Mesothelial cell of epicardium (in vitro differentiated cells): Measurements from ENCODE around the gene CDK6. TPM values are rescaled to one million over a fixed set of nuclear protein-coding genes. Genes with fewer than 3 reads are reported as not detected.

Experiments used
- DNase-seq, 2 experiments: peaks; one replicate each; pipeline ENCODE4 v3.0.0; 2021; ENCODE audit warnings: low spot score in 2 of 2; ENCODE audit not compliant: unreplicated experiment in 2 of 2
- H3K27ac Mint-ChIP-seq: 2 replicates; pipeline ENCODE4 v1.8.0; 2021; ENCODE audit warnings: mixed read lengths
- H3K27me3 Mint-ChIP-seq: 2 replicates; pipeline ENCODE4 v1.8.0; 2021; ENCODE audit warnings: low read depth, mixed read lengths
- H3K36me3 Mint-ChIP-seq: 2 replicates; pipeline ENCODE4 v1.8.0; 2021; ENCODE audit warnings: mixed read lengths
- H3K4me1 Mint-ChIP-seq: 2 replicates; pipeline ENCODE4 v1.8.0; 2021; ENCODE audit warnings: mixed read lengths
- H3K4me3 Mint-ChIP-seq: 2 replicates; pipeline ENCODE4 v1.8.0; 2021; ENCODE audit warnings: mild to moderate bottlenecking, moderate library complexity, mixed read lengths
- H3K9me3 Mint-ChIP-seq: 2 replicates; pipeline ENCODE4 v1.8.0; 2021; ENCODE audit warnings: mixed read lengths
- CTCF ChIP-seq: fragments of 200-600 bp; sonication (generic); IDR thresholded peaks from one replicate; pipeline ENCODE4 v1.5.0; 2021; ENCODE audit warnings: antibody characterized with exemption; ENCODE audit not compliant: unreplicated experiment
- total RNA-seq: library from RNA; stranded (reverse); gene quantifications from 3 replicates; pipeline ENCODE4 v1.2.1, GENCODE V29; 2021

CDK6 gene
- total RNA-seq, 1 donor from 2014 or later, result 138 TPM

GRCh38 chr7:92851732-92852131, 15.4 kb upstream of the CDK6 start:
- H3K9me3 Mint-ChIP-seq, result no peaks in the 10 kb centered on the region
- no peaks in the 10 kb centered on the region for H3K27me3 Mint-ChIP-seq
- no peak overlapping the region for H3K4me3 Mint-ChIP-seq
- H3K4me1 Mint-ChIP-seq, result peaks cover 9% of the 10 kb centered on the region
- H3K27ac Mint-ChIP-seq, result no peak overlapping the region
- TF ChIP-seq CTCF, result no peak
- H3K36me3 Mint-ChIP-seq, result no peaks in the 10 kb centered on the region
- DNase-seq, result no peak

GRCh38 chr7:92850516-92850915, 14.1 kb upstream of the CDK6 start:
- Mint-ChIP-seq H3K36me3 (no peaks in the 10 kb centered on the region), H3K9me3 (no peaks in the 10 kb centered on the region), H3K4me3 (no peak overlapping the region), H3K4me1 (peaks cover 9% of the 10 kb centered on the region), H3K27ac (no peak overlapping the region), H3K27me3 (no peaks in the 10 kb centered on the region)
- no peak for DNase-seq
- TF ChIP-seq CTCF, result no peak

GRCh38 chr7:92849322-92849721, 12.9 kb upstream of the CDK6 start:
- H3K9me3 Mint-ChIP-seq, result no peaks in the 10 kb centered on the region
- H3K4me3 Mint-ChIP-seq, result no peak overlapping the region

GRCh38 chr7:92848851-92849250, 12.5 kb upstream of the CDK6 start:
- Mint-ChIP-seq H3K36me3 (no peaks in the 10 kb centered on the region), H3K27me3 (no peaks in the 10 kb centered on the region), H3K27ac (no peak overlapping the region), H3K9me3 (peaks cover 2% of the 10 kb centered on the region), H3K4me1 (no peaks in the 10 kb centered on the region), H3K4me3 (no peak overlapping the region)
- no peak for TF ChIP-seq CTCF
- DNase-seq, result no peak

More at GRCh38 chr7:92849322-92849721, 12.9 kb upstream of the CDK6 start:
- Mint-ChIP-seq H3K27me3 (no peaks in the 10 kb centered on the region), H3K27ac (no peak overlapping the region), H3K4me1 (peaks cover under 1% of the 10 kb centered on the region), H3K36me3 (no peaks in the 10 kb centered on the region)
- no peak for DNase-seq
- no peak for TF ChIP-seq CTCF

GRCh38 chr7:92848441-92848840, 12.1 kb upstream of the CDK6 start:
- H3K9me3 Mint-ChIP-seq, result peaks cover 4% of the 10 kb centered on the region
- no peak for DNase-seq
- no peak for TF ChIP-seq CTCF
- H3K4me1 Mint-ChIP-seq, result no peaks in the 10 kb centered on the region
- no peaks in the 10 kb centered on the region for H3K36me3 Mint-ChIP-seq
- H3K27me3 Mint-ChIP-seq, result no peaks in the 10 kb centered on the region
- H3K4me3 Mint-ChIP-seq, result no peak overlapping the region
- no peak overlapping the region for H3K27ac Mint-ChIP-seq

GRCh38 chr7:92847305-92847704, 10.9 kb upstream of the CDK6 start:
- DNase-seq, result no peak
- no peak for TF ChIP-seq CTCF
- no peak overlapping the region for H3K27ac Mint-ChIP-seq
- peaks cover 4% of the 10 kb centered on the region for H3K9me3 Mint-ChIP-seq
- no peak overlapping the region for H3K4me3 Mint-ChIP-seq
- H3K4me1 Mint-ChIP-seq, result no peaks in the 10 kb centered on the region
- peaks cover 2% of the 10 kb centered on the region for H3K27me3 Mint-ChIP-seq
- no peaks in the 10 kb centered on the region for H3K36me3 Mint-ChIP-seq
